HG03457 (cell line): ENCODE results near the gene CIITA.

Experiments
- ATAC-seq: cut with Tn5 transposase; IDR thresholded peaks from one replicate; pipeline ENCODE4 v1.9.1; 2021; ENCODE audit warnings: moderate number of reproducible peaks; ENCODE audit not compliant: unreplicated experiment

The CIITA gene

GRCh38 chr16:10879681-10880589 lies 2.9 kb downstream of the CIITA start:
- ATAC-seq: no peak

GRCh38 chr16:10880594-10881452 lies 3.8 kb downstream of the CIITA start:
- ATAC-seq: no peak

GRCh38 chr16:10881479-10882030 lies 4.6 kb downstream of the CIITA start:
- no peak for ATAC-seq

GRCh38 chr16:10883004-10883403 lies 6.0 kb downstream of the CIITA start:
- ATAC-seq: no peak

- no peak for ATAC-seq
These were observed 8.2 kb downstream of the CIITA start for GRCh38 chr16:10885246-10885645.

- ATAC-seq: no peak
These were observed 11.4 kb downstream of the CIITA start for GRCh38 chr16:10888320-10888937.

- ATAC-seq: no peak
These were observed 12.9 kb downstream of the CIITA start for GRCh38 chr16:10889855-10890254.

GRCh38 chr16:10892782-10893318 lies 15.8 kb downstream of the CIITA start:
- ATAC-seq: no peak

- ATAC-seq: no peak
These were observed 18.3 kb downstream of the CIITA start for GRCh38 chr16:10895053-10895946.

GRCh38 chr16:10896165-10896564 lies 19.2 kb downstream of the CIITA start:
- no peak for ATAC-seq

GRCh38 chr16:10896723-10897122 lies 19.7 kb downstream of the CIITA start:
- ATAC-seq: no peak

GRCh38 chr16:10897134-10897533 lies 20.1 kb downstream of the CIITA start:
- no peak for ATAC-seq

GRCh38 chr16:10902999-10903398 lies 26.0 kb downstream of the CIITA start:
- no peak for ATAC-seq

- no peak for ATAC-seq
These were observed 29.5 kb downstream of the CIITA start for GRCh38 chr16:10906482-10906881.

- ATAC-seq: no peak
These were observed 30.1 kb downstream of the CIITA start for GRCh38 chr16:10906914-10907756.

GRCh38 chr16:10907757-10908045 lies 30.7 kb downstream of the CIITA start:
- no peak for ATAC-seq

- ATAC-seq: no peak
These were observed 34.3 kb downstream of the CIITA start for GRCh38 chr16:10911267-10911666.

- no peak for ATAC-seq
These were observed 39.5 kb downstream of the CIITA start for GRCh38 chr16:10916534-10916933.
